ENCODE measurements around the gene CALB2. TPM values are rescaled to one million over a fixed set of nuclear protein-coding genes. Genes with fewer than 3 reads are reported as not detected.

CALB2 gene
- total and polyA plus RNA-seq, 2 experiments from 2014 or later: 2.4 to 4.2 TPM

DNA sequence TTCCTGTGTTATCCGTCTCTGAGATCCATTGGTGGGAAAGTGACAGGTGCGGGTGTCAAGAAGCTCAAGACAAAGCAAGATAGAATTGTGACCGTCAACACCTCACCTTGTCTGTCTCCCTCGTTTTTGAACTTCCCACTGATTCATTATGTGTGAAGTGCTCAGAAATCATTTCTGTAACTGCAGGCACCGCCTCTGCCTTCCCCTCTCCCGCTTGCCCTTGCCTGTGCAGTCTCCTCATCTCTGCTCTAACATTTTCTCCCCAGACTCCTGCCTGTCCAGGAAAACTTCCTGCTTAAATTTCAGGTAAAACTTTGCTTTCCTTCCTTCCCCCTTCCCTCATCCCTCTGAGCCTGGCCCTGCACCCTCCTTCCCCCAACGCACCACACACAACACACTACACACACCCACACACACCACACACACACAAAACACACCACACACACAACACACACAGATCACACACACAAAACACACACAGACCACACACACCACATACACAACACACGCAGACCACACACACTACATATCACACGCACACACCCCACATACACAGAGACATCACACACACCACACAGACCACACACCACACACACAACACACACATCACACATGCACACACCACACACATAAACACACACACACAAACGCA, 25.7 kb downstream of the CALB2 start (continued):
- TF ChIP-seq, protein P1, sequence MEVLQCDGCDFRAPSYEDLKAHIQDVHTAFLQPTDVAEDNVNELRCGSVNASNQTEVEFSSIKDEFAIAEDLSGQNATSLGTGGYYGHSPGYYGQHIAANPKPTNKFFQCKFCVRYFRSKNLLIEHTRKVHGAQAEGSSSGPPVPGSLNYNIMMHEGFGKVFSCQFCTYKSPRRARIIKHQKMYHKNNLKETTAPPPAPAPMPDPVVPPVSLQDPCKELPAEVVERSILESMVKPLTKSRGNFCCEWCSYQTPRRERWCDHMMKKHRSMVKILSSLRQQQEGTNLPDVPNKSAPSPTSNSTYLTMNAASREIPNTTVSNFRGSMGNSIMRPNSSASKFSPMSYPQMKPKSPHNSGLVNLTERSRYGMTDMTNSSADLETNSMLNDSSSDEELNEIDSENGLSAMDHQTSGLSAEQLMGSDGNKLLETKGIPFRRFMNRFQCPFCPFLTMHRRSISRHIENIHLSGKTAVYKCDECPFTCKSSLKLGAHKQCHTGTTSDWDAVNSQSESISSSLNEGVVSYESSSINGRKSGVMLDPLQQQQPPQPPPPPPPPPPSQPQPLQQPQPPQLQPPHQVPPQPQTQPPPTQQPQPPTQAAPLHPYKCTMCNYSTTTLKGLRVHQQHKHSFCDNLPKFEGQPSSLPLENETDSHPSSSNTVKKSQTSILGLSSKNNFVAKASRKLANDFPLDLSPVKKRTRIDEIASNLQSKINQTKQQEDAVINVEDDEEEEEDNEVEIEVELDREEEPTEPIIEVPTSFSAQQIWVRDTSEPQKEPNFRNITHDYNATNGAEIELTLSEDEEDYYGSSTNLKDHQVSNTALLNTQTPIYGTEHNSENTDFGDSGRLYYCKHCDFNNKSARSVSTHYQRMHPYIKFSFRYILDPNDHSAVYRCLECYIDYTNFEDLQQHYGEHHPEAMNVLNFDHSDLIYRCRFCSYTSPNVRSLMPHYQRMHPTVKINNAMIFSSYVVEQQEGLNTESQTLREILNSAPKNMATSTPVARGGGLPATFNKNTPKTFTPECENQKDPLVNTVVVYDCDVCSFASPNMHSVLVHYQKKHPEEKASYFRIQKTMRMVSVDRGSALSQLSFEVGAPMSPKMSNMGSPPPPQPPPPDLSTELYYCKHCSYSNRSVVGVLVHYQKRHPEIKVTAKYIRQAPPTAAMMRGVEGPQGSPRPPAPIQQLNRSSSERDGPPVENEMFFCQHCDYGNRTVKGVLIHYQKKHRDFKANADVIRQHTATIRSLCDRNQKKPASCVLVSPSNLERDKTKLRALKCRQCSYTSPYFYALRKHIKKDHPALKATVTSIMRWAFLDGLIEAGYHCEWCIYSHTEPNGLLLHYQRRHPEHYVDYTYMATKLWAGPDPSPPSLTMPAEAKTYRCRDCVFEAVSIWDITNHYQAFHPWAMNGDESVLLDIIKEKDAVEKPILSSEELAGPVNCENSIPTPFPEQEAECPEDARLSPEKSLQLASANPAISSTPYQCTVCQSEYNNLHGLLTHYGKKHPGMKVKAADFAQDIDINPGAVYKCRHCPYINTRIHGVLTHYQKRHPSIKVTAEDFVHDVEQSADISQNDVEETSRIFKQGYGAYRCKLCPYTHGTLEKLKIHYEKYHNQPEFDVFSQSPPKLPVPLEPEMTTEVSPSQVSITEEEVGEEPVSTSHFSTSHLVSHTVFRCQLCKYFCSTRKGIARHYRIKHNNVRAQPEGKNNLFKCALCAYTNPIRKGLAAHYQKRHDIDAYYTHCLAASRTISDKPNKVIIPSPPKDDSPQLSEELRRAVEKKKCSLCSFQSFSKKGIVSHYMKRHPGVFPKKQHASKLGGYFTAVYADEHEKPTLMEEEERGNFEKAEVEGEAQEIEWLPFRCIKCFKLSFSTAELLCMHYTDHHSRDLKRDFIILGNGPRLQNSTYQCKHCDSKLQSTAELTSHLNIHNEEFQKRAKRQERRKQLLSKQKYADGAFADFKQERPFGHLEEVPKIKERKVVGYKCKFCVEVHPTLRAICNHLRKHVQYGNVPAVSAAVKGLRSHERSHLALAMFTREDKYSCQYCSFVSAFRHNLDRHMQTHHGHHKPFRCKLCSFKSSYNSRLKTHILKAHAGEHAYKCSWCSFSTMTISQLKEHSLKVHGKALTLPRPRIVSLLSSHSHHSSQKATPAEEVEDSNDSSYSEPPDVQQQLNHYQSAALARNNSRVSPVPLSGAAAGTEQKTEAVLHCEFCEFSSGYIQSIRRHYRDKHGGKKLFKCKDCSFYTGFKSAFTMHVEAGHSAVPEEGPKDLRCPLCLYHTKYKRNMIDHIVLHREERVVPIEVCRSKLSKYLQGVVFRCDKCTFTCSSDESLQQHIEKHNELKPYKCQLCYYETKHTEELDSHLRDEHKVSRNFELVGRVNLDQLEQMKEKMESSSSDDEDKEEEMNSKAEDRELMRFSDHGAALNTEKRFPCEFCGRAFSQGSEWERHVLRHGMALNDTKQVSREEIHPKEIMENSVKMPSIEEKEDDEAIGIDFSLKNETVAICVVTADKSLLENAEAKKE (CRISPR knock-in tag; IDR thresholded peaks at IDR 0.05): no peak
- TF ChIP-seq ZNF114 (CRISPR knock-in tag; IDR thresholded peaks at IDR 0.05): no peak

DNA sequence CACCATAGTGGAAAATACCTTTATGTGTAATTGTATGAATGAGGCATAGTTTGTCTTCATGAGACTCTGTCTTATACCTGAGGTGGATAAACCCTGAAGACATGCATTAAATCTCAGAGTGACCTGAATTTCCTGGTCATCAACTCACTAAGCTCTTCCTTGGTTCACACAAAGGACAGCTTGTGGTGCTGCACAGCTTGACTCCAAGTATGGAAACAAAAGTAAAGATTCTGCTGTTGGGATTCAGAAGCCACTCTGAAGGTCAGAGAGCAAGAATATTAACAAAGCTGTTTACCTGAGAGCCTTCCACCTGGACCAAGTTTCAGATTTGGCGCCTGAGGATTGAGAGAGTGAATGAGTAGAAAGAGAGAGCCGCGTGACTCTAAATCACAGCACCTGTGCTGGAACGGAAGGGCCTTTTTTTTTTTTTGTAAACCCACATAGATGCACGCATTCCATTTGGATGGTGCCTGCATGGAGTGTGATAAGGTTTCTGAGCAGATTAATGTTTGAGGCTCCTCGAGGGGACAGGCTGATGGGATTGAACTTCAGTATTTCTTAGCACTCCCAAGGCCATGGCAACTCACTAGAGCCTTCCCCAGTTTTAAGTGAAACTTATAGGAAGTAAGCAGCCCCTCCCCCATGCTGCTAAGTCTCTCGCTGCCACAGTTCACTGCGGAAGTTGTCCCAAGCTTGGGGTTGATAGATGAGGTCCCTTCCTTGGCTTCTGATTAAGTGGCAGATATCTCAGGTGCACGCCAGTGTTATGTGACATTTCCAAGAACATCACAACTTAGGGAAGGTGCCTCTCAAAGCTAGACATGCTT, 28.7 kb downstream of the CALB2 start:
- Histone ChIP-seq H3F3A (replicated peaks; ENCODE audit: low read depth) (no peaks in the 10 kb centered on the region), H3K36me3 (ENCODE audit: insufficient read depth) (no peaks in the 10 kb centered on the region), H3K4me2 (peak overlapping the region; percentile 44), H4K20me1 (replicated peaks; ENCODE audit: insufficient read depth) (no peaks in the 10 kb centered on the region), H3K9me2 (ENCODE audit: insufficient read depth) (no peaks in the 10 kb centered on the region), H3K79me2 (replicated peaks; ENCODE audit: insufficient read depth) (no peaks in the 10 kb centered on the region), H3K4me1 (ENCODE audit: insufficient read depth) (peaks cover 54% of the 10 kb centered on the region), H3K27me3 (ENCODE audit: insufficient read depth) (no peaks in the 10 kb centered on the region), H3K27ac (ENCODE audit: low read depth) (peak overlapping the region; percentile 75), H2AFZ (peak overlapping the region; percentile 25; the same call in 1 of the 2 replicates), H3K4me3 (peak overlapping the region; percentile 22)
- DNase-seq (ENCODE audit: low spot score): peak; percentile 75
- no peaks in the 10 kb centered on the region for H3K9me3 Mint-ChIP-seq
- peaks cover 8% of the 10 kb centered on the region for H3K27me3 Mint-ChIP-seq (ENCODE audit: insufficient read depth, low read depth, poor library complexity)
- H3K4me3 Mint-ChIP-seq: peak overlapping the region; percentile 38
- H3K36me3 Mint-ChIP-seq (ENCODE audit: low read depth): no peaks in the 10 kb centered on the region
- peak overlapping the region; percentile 93 for H3K27ac Mint-ChIP-seq
- peaks cover 47% of the 10 kb centered on the region for H3K4me1 Mint-ChIP-seq
- peak; percentile 63 for ATAC-seq
- TF ChIP-seq, protein P2, sequence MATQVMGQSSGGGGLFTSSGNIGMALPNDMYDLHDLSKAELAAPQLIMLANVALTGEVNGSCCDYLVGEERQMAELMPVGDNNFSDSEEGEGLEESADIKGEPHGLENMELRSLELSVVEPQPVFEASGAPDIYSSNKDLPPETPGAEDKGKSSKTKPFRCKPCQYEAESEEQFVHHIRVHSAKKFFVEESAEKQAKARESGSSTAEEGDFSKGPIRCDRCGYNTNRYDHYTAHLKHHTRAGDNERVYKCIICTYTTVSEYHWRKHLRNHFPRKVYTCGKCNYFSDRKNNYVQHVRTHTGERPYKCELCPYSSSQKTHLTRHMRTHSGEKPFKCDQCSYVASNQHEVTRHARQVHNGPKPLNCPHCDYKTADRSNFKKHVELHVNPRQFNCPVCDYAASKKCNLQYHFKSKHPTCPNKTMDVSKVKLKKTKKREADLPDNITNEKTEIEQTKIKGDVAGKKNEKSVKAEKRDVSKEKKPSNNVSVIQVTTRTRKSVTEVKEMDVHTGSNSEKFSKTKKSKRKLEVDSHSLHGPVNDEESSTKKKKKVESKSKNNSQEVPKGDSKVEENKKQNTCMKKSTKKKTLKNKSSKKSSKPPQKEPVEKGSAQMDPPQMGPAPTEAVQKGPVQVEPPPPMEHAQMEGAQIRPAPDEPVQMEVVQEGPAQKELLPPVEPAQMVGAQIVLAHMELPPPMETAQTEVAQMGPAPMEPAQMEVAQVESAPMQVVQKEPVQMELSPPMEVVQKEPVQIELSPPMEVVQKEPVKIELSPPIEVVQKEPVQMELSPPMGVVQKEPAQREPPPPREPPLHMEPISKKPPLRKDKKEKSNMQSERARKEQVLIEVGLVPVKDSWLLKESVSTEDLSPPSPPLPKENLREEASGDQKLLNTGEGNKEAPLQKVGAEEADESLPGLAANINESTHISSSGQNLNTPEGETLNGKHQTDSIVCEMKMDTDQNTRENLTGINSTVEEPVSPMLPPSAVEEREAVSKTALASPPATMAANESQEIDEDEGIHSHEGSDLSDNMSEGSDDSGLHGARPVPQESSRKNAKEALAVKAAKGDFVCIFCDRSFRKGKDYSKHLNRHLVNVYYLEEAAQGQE (IDR thresholded peaks at IDR 0.05; ENCODE audit: unreplicated experiment): peak; percentile 4
- no peak for TF ChIP-seq NANOG (IDR thresholded peaks at IDR 0.05; ENCODE audit: borderline replicate concordance)
